ENCODE data around the gene SLC18A2.

SLC18A2 gene

GRCh38 chr10:117239051-117239450 lies 1.9 kb upstream of the SLC18A2 start:
- no peak for TF ChIP-seq ZFX (IDR thresholded peaks at IDR 0.05; ENCODE audit: borderline replicate concordance)
- TF ChIP-seq CTCF (IDR thresholded peaks at IDR 0.05), result no peak
- H3K27ac ChIP-seq, result no peak overlapping the region

DNA sequence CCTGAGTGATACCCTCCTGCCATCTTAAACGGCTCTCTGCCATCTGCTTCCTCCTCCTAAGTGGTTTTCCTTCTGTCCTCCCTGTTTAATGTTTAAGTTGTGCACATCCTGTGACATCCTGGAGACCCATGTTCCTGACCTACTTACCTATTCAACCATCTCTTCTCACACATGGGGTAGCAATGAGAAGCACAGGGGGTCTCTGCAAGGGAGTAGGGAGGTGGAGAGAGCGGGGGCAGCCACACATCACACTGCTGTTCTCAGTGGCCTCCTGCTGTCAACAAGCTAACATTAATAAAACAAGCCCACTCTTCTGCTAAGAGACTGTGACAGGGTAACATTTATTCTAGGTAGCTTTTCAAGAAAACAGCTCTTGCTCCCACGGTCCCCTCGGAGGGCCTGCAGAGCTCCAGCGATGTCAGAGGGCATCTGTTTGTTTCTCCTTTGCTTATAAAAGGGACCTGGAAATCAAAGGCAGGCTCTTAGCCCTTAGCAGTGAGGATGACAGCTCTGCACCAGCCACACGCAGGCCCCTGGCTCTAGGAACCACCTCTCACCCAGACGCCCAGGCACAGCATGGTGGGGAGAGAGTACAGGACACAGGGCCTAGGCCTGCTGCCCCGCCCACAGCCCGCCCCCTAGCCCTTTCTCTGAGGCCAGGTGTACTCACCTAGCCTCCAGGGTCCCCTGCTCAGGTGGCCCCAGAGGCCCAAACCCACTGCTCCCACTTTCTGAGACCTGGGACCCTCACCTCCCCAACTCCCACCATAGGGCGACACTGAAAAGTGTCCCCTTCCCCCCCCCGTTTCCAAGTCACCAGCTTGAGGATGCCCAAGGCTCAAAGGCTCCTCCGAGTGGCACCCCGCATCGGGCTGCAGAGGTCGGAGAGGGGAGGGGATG lies 943 bp upstream of the SLC18A2 start:
- no peak for TF ChIP-seq ZFX (IDR thresholded peaks at IDR 0.05; ENCODE audit: borderline replicate concordance)
- TF ChIP-seq CTCF (IDR thresholded peaks at IDR 0.05), result no peak
- H3K27ac ChIP-seq, result no peak overlapping the region

DNA sequence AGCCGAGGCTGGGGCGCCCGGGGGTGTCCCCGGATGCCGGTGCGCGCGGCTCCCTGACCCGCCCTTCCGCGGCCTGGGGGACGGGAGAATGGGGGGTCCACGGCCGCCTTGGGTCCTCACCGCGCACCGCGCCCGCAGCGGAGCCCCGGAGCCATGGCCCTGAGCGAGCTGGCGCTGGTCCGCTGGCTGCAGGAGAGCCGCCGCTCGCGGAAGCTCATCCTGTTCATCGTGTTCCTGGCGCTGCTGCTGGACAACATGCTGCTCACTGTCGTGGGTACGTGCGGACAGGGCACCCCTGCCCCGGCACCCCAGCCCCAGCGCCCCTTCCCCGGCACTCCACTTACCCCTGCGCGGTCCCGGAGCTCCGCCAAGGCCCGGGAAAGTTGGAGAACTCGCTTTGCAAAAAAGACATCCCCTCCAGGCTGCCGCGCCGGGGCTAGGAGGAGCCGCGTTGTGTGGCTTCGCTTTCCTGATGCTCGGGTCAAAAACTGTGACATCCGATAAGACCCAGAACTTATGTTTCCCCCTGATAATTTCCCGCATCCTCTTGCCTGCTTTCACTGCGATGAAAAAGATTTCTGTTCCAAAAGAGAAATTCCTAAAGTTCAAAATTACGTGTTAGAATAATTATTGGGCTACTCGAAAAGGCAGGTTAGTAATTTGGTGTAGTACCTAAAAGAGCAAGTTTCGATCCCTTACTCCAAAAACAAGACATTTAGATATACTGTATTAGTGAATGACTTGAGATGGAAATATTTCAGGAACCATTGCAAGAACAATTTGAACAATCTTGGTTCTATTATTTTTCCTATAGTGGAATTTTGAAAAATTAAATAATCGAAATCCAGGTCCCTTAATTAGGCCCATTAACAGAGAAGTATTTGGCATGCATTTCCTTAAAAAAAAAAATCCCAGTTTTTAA lies 888 bp downstream of the SLC18A2 start:
- no peak for TF ChIP-seq CTCF (IDR thresholded peaks at IDR 0.05)
- no peak for TF ChIP-seq ZFX (IDR thresholded peaks at IDR 0.05; ENCODE audit: borderline replicate concordance)
- H3K27ac ChIP-seq, result no peak overlapping the region

DNA sequence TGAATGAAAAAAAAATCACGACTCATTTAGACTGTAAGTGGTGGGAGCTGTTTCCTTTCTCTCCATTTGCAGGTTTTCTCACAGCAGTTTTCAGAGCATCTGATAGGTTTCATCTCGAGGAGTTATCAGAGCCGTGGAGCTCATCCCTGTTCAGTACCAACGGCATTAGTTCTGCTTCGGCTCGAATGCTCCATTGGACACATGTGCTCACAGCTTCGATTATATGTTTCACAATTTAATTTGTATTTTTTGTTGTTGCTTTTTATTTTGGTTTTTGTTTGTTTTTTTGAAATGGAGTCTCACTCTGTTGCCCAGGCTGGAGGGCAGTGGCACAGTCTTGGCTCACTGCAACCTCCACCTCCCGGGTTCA lies 1.5 kb downstream of the SLC18A2 start:
- no peak for TF ChIP-seq CTCF (IDR thresholded peaks at IDR 0.05)
- no peak for TF ChIP-seq ZFX (IDR thresholded peaks at IDR 0.05; ENCODE audit: borderline replicate concordance)
- H3K27ac ChIP-seq, result no peak overlapping the region

DNA sequence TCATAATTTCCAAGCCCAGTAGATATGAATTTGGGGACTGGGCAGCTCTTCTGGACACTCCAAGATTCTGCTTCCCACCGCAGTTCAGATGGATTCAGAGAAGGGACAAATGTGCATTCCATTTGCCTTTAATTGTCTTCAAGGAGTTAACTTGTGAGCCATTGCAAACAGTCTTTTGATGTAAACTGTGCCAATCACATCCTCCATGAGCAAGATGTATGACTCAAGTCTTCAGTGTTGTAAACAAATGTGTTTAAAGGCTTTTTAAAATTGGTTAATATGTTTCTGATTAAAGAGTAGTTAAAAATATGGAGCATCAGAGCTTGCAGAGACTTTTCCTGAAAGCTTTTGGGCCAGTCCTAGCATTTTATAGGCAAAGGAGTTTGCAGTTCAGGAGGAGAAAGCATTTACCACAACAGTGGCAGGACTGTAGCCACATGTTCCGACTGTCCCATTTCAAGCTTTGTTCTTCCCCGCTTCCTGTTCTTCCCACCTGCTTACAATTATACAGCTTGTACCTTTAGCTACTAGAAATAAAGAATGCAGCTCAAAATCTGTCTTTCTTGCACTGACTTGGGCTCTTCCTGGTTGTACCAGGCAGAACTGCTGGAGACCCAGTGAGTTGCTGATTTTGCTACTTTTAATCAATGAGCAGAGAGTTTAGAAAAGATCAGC lies 6.2 kb downstream of the SLC18A2 start:
- TF ChIP-seq CTCF (IDR thresholded peaks at IDR 0.05) (no peak), ZFX (IDR thresholded peaks at IDR 0.05; ENCODE audit: borderline replicate concordance) (no peak)
- no peak overlapping the region for H3K27ac ChIP-seq

DNA sequence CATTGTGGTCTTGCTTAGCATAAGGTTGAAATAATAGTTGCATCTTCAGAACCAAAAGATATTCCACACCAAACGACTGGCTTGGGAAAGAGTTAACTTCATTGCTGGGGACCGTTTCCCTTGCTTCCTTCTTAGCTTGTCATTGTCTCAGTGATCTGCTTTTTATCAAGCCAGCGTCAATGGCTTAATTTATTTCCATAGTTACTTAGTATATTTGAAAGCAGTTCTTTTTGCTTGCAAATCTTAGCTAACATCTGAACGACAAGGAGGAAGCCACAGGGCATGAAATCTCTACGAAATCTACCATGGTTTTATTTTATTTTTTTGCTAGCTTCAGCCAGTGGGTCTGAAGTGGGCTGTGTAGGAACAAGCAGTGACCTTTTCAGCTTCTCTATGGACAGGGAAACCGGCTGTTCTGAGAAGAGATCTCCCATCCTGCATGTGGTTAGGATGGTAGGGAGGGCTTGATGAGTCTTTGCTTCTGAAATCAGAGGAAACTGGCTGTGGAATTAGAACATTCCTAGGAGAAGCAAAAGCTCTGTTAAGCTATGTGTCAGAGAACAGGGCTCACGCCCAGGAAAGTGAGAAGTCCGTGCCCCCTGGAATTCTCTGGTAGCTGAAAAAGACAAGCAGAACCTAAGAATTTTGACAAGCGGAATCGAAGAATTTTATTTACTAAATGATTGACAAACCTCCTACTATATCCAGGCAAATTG lies 8.0 kb downstream of the SLC18A2 start:
- TF ChIP-seq CTCF (IDR thresholded peaks at IDR 0.05) (no peak), ZFX (IDR thresholded peaks at IDR 0.05; ENCODE audit: borderline replicate concordance) (no peak)

More for the DNA sequence above, 8.0 kb downstream of the SLC18A2 start:
- no peak overlapping the region for H3K27ac ChIP-seq

Measured in 22Rv1 (cell line).